Right lobe of liver (tissue), 4 donors: ENCODE results near the gene RSU1.

ENCODE experiments used
- POLR2A ChIP-seq: fragments of 450-650 bp; IDR thresholded peaks from one replicate; pipeline ENCODE4 v1.6.1; 2017; ENCODE audit warnings: antibody characterized with exemption, mild to moderate bottlenecking
- TF ChIP-seq, protein P1 (sequence below), 4 donors: fragments of 200-600 bp in 3 of 4; fragments of 450-650 bp in 1 of 4; IDR thresholded peaks; one replicate each; pipeline versions ENCODE4 v1.5.1 to v1.8.0; 2016 to 2022; ENCODE audit warnings: antibody characterized with exemption in 4 of 4, mild to moderate bottlenecking in 2 of 4
- donor health status: DM: no; HTN: no; CAD: no.
- donor health status: DM: no; HTN: no; CAD: no.
- donor health status: DM: no; HTN: yes; CAD: no.

DNA sequence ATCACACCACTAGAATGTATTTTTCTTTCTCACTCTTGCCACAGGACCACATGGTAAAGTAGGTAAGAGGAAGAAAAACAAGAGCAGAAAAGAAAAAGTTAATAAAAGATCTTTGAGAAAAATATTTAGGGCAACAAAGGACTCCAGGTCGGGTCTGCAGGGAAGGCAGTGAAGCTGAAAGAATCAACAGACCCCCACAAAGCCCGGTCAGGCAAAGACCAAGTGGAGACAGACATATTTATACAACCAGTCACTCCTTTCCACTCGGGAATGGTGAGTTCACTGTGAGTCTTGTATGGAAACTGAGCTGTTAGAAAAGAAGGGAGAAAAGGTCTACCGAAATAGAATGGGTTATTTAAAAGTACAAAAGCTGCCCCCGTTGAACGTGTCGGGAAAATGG lies 28.0 kb downstream of the RSU1 start:
- TF ChIP-seq, protein P1, sequence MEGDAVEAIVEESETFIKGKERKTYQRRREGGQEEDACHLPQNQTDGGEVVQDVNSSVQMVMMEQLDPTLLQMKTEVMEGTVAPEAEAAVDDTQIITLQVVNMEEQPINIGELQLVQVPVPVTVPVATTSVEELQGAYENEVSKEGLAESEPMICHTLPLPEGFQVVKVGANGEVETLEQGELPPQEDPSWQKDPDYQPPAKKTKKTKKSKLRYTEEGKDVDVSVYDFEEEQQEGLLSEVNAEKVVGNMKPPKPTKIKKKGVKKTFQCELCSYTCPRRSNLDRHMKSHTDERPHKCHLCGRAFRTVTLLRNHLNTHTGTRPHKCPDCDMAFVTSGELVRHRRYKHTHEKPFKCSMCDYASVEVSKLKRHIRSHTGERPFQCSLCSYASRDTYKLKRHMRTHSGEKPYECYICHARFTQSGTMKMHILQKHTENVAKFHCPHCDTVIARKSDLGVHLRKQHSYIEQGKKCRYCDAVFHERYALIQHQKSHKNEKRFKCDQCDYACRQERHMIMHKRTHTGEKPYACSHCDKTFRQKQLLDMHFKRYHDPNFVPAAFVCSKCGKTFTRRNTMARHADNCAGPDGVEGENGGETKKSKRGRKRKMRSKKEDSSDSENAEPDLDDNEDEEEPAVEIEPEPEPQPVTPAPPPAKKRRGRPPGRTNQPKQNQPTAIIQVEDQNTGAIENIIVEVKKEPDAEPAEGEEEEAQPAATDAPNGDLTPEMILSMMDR (IDR thresholded peaks at IDR 0.05) = no peak
- TF ChIP-seq POLR2A = no peak
